Activated naive CD4-positive, alpha-beta T cell treated with anti-CD3 and anti-CD28 coated beads, Interleukin-2, amount 50 U/mL, for 16 hours (primary cell): Measurements from ENCODE around the gene GIT2.
A peak's percentile ranks its signal among the peaks of the same experiment; 100 is the strongest.
"Not testable (repeated sequence)": the region's sequence is repeated elsewhere in the genome, so short reads cannot be mapped to it uniquely, and the experiment has no call there.

Source experiments
- DNase-seq: peaks from one replicate; pipeline ENCODE4 v3.0.0-alpha.2; 2020

Gene GIT2

DNA sequence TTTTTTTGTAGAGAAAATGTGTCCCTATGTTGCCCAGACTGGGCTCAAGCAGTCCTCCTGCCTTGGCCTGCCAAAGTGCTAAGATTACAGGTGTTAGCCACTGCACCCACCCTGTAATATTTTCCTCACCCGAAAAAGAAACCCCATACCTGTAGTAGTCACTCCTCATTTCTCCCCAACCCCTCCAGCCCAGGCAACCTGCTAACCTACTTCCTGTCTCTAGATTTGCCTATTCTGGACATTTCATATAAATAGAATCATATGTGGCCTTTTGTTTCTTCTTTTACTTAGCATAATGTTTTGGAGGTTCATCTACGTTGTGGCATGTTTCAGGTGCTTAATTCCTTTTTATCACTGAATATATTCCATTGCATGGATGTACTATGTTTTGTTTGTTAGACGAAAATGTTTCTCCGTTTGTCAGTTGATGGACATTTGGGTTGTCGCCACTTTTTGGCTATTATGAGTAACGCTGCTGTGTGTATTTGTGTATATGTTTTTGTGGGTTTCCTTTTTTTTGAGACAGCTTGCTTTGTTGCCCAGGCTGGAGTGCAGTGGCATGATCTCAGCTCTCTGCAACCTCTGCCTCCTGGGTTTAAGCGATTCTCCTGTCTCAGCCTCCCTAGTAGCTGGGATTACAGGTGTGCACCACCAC, 9.3 kb upstream of the GIT2 start:
- DNase-seq: no peak

DNA sequence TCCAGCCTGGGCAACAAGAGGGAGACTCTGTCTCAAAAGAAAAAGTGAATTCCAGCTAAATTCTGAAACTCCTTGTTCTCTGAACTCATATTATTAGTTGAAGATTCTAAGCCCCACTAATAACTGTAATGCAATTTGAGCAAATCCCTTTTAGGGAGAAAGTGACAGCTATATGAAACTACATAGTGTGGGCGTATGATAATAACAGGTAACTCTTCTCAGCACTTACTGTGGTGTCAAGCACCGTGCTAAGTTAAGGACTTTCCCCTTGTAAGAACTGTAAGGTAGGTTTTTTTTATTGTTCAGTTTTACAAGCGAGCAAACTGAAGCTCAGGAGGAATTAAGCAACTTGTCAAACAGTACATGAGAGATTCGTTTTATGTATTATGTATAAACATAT, 8.4 kb upstream of the GIT2 start:
- no peak for DNase-seq

DNA sequence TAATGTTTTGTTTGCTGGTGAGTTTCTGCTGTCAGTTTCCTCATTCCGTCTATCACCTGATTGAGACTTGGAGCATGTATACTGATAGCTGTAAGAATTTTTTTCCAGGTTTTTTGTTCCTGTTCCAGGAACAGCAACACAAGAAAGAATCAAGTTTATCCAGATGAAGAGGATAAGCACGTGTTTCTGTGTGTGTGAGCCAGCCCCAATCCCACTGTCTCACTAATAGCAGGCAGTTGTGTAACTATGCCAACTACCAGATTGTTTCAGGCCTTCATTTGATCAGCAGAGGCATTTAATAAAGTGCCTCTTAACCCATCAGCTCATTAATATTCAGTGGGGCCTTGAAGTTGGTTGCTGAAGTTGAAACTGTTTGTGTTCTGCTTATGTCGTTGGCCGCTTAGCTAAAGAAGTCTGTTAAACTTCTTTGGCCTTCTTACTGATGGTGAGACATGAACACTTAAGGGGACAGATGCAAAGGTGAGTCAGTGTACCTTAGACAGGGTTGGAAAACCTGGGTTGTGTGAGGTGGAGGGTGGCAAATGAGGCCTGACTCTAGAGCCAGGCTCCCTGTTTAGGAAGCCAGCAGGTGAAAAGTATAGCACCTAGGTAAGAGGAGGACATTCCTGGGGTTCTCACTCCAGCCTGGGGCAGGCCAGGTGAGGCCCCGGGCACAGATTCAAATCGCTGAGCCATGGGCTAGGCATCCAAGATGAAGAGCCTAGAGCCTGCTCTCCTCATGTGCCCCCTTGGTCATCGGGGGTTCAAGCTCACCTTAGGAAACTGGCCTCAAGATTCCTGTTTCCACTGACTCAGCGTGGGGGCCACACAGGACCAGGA, 6.7 kb upstream of the GIT2 start:
- no peak for DNase-seq

DNA sequence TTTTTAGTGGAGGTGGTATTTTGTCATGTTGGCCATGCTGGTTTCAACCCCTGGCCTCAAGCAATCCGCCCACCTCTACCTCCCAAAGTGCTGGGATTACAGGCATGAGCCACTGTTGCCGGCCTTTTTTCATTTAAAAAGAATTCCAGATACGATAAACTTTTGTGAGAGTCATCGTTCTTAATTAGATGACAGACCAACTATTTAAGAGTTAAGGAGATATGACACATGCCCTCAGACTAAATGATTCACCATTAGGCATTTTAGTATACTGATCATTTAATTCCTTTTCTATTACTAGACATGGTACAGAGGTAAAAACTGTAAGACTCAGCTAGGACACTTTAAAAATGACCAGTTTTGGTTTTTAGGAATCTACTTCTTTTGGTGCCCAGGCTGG, 5.4 kb upstream of the GIT2 start:
- DNase-seq: no peak

DNA sequence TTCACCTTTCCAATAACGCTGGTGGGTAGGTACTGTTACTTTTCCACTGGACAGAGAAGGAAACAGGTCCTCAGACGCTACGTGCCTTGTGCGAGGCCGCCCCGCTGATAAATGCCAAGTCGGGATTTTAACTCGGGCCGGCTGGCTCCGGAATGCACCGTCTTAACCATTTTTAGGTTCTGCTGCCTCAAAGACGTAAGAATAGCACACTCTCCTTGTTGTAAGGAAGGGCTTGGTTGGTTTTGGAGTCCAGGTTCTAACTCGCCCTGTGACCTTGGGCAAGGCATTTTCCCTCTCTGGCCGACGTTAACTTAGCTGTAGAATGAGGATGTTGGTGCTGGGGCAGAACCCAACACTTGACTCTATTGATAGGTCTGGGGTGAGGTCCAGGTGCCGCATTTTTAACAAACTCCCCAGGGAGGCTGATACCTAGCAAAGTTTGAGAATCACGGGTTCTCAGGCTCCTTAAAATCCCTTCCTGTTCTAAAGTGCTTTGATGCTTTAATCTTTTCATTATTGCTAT, 3.9 kb upstream of the GIT2 start:
- DNase-seq: no peak

DNA sequence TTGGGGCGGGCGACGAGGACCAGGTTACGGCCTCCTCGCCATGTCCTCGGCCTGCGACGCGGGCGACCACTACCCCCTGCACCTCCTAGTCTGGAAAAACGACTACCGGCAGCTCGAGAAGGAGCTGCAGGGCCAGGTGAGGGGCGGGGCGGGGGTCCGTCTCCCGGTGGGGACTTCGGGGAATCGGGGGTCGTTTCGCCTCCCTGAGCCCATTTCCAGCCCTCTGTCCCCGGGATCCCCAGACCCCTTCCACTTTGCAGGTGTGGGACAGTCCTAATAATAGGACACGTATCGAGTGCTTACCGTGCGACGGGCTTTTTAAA, 3.4 kb upstream of the GIT2 start:
- no peak for DNase-seq

DNA sequence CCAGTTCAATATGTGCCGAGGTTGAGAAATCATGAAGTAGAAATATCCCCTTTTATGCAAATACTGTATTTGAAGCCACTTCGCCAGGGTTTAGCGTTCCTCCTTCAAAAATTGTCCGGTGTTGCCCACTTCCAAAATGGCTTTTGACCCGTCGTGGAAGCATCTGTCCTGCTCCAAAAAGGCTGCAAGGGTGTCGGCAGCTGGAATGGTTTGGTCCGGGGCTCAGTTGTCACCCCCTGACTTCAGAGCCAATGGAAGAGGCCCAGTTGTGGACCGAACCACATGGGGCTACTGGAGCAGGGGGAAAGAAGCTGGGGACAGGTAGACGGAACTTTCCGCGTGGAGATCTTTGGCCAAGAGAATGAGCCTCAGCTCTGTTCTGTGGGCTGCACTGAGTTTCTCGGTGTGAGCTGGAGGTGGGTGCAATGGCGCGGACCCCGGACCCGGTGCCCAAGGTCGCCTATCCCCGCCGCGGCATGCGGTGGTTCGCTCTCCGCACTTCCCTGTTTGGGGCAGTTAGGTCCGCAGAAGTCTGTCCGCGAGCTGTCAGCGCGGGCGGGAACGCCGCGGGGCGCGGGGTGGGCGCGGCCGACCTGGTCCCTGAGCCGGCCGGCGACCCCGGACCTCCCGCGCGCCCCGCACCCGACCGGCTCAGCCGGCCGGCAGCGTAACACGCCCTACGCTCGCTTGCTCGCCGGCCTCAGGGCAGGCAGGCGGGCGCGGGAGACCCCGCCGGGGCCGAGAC, 2.9 kb upstream of the GIT2 start, which contains the start of gene ANKRD13A:
Gene ANKRD13A, plus strand, starts transcription at position 527 of the 745 bp plus-strand sequence. CDS start 259 bp downstream, outside the sequence.
- peak; percentile 85 for DNase-seq

DNA sequence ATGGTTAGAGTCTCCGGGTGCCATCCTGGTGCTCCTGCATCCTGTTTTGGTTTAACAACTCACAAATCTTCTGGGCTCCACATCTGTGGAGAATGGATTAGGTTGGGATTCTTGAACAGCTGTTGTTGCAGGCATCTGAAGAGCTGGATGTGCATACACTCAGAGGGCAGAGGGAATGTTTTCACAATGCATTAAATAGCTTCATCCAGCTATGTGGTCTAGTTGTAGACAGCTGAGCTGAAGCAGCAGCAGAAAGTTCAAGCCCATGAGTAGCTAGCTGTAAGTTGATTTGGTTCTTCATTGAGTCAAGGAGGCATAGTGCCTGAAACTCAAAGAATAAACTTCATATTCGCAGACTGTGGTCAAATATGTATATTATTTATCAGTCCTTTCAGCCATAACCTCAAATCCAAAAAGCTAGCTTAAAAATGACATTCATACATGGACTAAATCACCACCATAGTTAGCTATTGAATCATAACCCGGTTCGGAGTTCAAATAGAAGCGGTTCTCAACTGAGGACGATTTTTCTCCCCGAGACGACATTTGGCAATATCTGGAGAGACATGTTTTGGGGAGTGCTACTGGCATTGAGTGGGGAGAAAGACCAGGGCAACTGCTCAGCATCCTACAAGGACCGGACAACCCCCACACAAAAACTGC, 2.2 kb upstream of the GIT2 start:
- no peak for DNase-seq

DNA sequence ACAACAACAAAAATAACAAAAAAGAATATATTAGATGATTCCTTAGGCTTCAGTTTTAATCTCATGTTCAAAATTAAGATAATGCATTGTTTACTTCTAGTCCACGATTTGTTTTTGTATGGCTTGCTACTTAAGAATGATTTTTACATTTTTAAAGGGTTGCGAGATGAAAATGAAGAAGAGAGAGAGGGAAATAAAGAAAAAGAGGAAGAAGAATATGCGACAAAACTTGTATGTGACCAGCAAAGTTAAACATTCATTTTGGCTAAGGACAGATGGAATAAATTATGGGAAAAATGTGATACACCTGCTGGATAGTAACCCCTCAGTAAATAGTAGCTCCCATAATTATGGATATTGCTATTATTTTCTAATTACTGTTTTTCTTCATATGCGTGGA, 1.2 kb upstream of the GIT2 start:
- DNase-seq: no peak

DNA sequence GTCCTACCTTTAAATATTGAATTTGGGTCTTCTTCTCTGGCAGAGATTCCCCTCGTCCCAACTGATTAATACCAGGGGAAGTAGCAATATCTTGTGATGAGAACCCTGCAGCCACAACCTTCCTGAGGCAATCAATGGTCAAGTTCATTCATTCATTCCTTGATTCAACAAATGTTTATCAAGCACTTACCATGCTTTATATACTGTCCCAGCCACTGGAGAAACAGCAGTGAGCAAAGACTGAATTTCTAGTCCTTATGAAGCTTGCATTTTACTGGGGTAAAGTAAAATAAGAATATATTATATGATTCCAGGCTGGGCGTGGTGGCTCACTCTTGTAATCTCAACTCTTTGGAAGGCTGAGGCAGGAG, 300 bp upstream of the GIT2 start:
- DNase-seq: no peak

DNA sequence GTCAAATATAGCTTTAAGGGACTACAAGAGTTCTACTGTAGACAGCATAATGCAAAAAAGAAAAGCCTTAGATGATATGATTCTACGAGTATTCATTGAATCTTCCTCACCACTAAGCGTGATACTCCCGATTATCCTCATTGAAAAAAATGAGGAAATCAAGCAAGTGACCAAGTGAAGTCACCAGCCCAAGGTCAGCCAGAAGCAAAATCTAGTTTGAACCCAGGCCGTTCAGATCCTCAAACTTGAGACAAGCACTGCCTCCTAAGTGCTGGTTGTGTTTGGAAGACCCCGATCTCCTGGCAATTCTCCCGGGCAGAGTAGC, 845 bp downstream of the GIT2 start:
- no peak for DNase-seq

DNA sequence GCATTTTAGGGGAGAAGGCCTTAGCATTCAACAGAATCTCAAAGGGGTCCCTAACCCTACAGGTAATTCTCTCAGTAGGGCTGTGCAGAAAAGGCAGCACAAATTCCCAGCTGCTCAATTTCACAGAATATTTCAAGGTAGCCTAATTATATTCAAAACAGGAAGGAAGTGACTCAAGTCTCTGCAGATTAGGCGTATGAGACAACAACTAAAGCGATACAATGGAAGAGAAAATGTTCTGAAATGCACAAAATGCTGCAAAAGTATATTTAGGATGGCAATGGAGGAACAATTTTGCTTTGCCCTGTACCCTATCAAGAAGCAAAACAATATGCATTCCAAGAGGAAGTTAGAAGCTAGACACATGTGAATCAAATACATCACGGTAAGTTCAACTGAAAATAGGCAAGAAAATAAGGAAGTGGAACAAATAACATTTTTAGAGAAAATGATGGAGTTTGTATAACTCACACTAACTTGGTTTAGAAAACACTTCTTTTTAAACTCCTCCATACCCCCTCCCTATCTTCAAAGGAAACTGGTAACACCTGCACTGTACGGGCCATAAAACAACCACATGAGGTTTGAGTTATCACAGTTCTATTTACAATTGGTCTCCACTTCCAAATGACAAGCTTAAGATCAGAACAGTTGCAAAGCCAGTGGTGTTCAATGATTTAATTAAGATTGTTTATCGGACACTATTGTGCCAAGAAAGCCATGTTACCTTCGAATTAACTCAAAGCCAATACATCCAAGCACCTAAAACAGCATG, 1.6 kb downstream of the GIT2 start:
- no peak for DNase-seq

DNA sequence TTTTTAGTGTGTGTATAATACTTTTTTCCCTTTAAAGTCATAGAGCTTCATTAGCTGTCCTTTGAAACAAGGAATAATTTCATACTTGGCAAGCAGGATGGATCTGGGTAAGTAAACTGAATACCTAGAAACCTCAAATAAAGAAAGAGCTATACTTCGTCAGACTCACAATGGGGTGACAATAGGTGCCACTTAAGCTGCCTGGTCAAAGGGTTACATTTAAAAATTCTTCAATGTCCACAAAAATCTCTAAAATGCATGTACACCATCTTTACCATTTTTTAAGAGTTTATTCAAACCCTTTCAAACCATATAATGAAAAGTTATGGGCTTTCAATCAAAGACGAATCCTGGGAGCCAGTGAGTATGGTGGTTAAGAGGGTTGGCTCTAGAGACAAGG, 3.1 kb downstream of the GIT2 start:
- DNase-seq: no peak

DNA sequence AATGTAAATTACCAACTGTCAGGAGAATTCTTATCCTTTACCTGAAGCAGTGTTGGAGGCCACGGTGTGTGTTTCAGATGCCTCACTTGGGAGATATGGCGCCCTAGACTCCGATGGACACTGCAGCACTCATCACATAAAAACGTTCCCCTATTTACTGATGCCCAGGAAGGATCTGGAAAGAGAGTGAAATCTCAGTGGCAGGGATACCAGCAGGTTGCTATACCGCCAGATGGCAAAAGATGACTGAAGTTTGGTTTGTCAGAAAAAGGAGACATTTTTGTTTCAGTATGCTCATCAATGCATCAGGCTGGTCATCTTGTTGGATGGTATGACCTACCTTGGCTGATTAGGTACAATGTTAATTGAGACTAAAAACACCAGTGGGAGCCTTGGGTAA, 4.6 kb downstream of the GIT2 start:
- no peak for DNase-seq

DNA sequence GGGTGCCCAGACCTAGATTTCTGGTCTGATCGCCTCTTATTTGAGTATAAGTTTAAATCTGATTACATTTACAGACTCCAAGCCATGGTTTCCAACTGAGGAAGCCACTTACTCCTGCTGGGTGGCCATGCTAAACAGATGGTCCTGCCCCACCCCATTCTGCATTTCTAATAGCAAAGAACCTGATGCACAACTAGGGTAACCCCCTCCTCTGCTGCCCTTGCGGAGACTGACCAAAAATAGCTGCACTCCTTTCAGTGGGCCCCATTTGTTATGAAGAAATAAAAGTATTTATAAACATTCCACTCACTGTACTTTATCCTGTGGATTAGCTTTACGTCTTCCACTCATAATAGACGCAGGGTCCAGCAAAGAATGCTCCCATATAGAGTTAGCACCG, 6.8 kb downstream of the GIT2 start:
- DNase-seq: no peak

DNA sequence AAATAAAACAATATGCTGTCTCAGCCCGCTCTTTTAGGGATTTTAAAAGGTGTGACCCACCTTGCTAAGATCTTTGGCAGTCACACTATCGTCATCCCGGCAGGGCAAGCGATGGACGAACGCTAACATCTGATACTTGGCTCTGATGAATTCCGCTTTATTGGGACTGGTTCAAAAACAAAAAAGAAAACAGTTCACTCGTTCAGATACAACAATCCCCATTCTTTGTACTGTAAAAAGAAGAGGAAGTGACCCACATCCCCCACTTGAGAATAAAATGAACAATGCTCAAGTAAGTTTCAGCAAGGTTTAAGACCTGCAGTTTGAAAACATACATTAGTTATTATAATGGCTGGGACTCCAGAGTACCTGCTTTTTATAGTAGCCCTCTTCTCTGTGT, 7.3 kb downstream of the GIT2 start:
- DNase-seq: no peak

DNA sequence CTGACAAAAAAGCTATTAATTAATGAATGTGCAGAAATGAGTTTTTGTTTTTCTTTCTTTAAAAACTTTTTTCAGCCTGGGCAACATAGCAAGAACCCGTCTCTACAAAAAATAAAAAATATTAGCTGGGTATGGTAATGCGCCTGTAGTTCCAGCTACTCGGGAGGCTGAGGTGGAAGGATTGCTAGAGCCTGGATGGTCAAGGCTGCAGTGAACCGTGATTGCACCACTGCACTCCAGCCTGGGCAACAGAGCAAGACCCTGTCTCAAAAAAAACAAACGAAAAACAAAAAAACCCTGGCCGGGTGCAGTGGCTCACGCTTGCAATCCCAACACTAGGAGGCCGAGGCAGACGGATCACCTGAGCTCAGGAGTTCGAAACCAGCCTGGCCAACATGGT, 7.9 kb downstream of the GIT2 start:
- no peak for DNase-seq

DNA sequence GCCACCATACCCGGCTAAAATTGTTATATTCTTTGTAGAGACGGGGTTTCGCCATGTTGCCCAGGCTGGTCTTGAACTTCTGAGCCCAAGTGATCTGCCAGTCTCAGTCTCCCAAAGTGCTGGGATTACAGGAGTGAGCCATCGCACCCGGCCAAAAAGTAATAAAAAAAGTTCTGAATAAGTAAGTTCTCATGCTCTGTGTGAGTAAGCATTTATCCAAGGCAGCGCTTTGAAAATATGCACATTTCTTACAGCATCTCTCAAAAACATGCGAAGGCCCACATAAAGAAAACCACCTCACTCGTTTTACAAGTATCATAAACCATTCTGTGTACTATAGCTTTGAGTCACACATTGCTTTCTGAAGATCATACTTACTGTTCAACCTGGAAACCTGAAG, 8.6 kb downstream of the GIT2 start:
- DNase-seq: no peak

DNA sequence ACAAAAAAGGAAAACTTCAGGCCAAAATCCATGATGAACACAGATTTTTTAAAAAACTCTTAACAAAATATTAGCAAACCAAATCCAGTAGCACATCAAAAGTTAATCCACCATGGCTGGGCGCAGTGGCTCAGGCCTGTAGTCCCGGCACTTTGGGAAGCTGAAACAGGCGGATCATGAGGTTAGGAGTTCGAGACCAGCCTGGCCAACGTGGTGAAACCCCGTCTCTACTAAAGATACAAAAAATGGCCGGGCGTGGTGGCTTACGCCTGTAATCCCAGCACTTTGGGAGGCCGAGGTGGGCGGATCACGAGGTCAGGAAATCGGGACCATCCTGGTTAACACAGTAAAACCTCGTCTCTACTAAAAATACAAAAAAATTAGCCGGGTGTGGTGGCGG, 9.9 kb downstream of the GIT2 start:
- not testable (repeated sequence) for DNase-seq

DNA sequence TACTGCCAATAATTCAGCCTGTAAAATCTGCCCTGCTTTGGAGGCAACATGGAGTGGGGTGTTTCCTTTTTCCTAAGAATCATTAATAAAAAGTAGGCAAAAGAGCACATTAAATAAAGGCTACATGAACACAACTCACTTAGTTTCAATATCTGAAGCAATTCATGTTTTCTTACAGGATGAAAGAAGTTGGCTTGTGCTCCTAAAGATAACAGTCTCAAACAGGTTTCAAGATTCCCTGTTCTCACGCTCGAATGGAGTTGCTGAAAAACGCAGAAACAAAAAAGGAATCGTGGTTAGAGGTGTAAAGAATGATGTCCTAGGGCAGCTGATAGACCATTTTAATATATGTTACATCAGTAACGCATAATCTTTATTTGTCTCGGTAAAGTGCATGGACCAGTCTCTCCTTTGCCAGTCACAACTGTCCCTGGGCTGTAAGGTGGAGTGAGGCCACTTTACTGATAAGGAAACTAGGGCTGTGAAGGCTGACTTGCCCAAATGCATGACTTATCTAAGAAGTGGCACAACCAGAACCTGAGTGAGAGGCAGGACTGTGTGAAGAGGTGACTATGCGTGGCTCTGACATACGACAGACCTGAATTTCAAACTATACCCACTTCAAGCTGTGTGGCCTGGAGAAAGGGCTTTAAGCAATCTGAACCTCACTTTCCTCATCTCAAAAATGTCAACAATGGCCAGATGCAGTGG, 12.6 kb downstream of the GIT2 start:
- DNase-seq: no peak

DNA sequence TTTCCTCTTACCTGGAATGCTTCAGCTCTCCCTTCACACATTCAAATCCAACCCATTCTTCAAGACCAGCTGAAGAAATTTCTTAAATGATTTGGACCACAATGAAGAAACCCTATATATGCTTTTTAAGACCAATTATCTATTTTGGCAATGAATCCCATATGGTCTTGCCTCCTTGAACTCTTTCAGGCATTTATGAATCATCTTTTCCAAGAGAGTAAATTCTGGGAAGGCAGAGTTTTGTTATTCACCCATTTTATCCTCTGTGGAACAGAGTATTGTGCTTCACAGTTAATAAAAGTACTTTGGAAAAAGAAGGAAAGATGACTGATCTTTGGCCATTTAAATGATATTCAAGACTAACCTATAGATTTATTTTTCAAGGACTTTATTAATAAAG, 14.0 kb downstream of the GIT2 start:
- no peak for DNase-seq

DNA sequence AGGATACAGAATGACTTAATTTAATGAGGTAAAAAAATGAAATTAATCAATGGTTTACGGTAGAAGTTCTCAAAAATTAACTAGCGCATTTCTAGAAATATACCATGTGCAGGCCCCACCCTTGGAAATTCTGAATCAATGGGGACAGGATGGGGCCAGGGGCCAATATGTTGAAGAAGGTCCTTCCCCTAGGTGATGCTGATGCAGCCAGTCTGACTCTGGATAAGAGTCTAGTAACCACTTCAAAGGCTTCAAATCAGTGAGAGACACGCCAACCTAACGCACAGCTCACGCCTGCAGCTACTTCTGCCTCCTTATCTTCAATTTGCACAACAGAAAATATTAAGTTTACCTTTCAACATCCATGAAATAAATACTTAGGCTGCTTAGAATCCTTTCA, 14.9 kb downstream of the GIT2 start:
- DNase-seq: peak; percentile 53
